GM18526 (cell line): ENCODE results near the gene DKK1.

Experiments
- POLR2A ChIP-seq: IDR thresholded peaks from 3 replicates; pipeline ENCODE4 v1.6.1; 2011; ENCODE audit not compliant: insufficient read length; ENCODE audit errors: extremely low read depth

Gene DKK1

DNA sequence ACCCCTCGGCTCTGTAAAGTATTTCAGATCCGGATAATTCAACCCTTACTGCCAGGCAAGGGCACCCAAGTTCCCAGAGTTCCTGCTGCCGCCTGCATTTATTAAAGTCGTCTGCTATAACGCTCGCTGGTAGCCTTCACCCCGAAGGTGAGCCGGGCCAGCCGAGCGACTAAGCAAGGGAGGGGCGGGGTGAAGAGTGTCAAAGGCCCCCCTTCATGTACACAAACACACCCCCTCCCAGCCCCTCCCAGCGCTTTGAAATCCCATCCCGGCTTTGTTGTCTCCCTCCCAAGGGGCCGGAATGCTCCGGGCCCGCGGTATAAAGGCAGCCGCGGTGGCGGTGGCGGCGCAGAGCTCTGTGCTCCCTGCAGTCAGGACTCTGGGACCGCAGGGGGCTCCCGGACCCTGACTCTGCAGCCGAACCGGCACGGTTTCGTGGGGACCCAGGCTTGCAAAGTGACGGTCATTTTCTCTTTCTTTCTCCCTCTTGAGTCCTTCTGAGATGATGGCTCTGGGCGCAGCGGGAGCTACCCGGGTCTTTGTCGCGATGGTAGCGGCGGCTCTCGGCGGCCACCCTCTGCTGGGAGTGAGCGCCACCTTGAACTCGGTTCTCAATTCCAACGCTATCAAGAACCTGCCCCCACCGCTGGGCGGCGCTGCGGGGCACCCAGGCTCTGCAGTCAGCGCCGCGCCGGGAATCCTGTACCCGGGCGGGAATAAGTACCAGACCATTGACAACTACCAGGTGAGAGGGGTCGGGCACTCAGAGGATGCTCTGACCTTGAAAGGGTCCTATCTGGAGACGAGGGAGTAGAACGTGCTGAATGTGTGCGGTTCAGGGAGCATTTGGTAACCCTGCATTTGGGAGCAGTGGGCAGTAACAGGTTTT, at the start of gene DKK1:
Gene DKK1, plus strand, starts transcription at position 349 of the 889 bp plus-strand sequence. Its CDS starts 154 bp downstream, at position 503.
- no peak for TF ChIP-seq POLR2A

DNA sequence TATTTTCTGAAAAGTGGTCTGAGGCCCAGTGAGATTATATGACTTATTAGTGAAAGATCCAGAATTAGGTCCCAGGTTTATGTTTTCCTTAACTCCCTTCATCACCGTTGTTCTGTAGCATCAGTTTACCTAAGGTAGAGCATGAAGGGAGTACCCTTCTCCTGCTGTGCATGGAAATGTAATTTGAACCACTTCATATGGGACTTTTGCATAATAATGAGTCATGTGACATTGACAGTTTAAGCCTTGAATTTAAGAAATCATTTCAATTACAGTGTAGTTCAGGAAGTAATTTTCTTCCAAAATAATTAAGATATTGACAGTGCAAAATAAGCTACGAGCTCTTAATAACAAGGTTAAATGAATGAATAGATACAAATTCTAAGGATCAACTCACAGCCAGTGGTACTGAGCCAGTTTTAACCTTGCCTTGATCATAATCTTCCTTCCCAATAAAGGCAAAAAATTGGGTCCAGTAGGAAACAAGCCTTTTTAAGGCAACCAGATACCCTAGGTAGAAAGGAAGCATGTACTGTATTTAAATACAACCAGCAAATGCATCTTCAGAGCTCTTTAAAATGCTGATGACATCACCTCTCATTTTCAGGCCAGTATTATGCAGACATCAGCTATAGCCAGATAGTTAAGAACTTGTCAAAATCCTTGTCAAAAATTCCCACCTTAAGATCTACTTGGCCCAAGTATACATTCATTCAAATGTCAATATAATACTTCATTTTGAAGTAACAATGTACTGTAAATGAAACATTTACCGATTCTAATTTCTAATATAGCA, 48.8 kb upstream of the DKK1 start:
- no peak for TF ChIP-seq POLR2A

- TF ChIP-seq POLR2A: no peak
Observed at GRCh38 chr10:52266858-52267257, 47.2 kb upstream of the DKK1 start.

DNA sequence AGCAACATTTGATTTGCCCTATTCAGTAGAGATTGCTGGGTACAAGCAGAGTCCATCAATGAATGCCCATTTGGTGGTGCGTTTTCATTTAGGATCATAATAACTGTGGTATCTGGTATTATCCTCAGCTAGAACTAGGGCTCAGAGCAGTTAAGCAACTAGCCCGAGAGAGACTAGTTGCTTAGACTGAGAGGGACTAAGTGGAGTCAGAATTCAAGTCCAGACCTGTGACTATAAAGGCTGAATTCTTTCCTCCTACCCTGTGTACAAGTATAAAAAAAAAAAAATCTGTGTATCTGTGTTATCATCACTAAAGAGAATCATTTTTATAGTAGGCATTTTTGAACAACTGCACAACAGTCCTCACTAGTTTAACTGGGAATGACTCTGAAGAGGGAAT, 45.3 kb upstream of the DKK1 start:
- TF ChIP-seq POLR2A: no peak

DNA sequence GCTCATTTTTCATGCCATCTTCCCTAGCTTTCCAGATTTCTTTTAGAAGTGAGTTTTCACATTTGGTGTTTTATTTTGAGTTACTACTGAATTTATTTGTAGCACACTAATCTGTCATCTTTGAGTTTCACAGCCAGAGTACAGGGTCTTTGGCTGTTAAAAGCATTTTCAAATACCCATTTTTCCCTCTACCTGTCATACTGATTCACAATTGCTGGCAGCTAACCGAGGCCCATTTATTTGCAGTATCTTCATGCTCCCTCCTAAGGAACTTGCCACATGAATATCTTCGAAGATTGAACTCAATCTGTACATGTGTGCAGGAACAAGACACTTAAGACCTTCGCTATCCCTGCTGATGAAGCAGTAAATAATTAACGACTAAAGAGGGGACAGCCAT, 44.8 kb upstream of the DKK1 start:
- no peak for TF ChIP-seq POLR2A

- no peak for TF ChIP-seq POLR2A
Observed at GRCh38 chr10:52276163-52276562, 37.9 kb upstream of the DKK1 start.

DNA sequence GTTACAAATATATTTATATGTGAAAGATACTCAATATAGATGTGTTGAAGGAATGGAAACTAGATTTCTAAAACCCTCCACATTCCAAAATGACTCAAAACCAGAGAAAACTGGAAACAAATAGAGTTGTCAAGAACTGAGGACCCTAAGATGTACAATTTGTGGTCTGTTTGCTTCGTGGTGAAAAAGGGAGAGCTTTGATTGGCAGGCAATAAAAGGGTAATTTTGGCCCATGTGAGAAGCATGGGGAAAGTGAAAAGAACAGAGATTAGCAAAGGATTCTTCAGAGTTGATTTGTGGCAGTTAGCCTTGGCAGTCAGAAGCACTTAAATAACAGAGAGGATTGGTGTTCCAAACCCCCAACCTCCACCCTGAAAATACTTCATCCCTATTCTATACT, 37.1 kb upstream of the DKK1 start:
- no peak for TF ChIP-seq POLR2A

GRCh38 chr10:52279546-52279945, 34.5 kb upstream of the DKK1 start:
- no peak for TF ChIP-seq POLR2A

- no peak for TF ChIP-seq POLR2A
Observed at GRCh38 chr10:52280051-52280450, 34.0 kb upstream of the DKK1 start.

DNA sequence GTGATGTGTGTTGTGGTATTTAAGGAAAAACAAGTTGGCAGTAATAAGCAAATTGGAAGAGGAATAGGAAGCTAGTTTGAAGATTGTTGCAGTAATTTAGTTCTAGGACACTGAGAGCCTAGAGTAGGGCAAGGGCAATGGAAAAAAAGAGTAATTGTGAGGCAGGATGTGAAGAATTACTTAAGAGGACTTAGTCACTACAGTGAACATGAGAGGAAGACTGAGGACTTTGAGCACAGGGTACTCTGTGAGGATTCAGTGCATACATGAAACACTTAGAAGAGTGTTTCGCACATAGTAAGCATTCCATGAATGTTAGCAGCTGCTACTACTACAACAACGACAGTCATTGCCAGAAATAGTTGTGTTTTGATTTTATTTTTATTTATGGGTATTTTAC, 30.9 kb upstream of the DKK1 start:
- TF ChIP-seq POLR2A: no peak

DNA sequence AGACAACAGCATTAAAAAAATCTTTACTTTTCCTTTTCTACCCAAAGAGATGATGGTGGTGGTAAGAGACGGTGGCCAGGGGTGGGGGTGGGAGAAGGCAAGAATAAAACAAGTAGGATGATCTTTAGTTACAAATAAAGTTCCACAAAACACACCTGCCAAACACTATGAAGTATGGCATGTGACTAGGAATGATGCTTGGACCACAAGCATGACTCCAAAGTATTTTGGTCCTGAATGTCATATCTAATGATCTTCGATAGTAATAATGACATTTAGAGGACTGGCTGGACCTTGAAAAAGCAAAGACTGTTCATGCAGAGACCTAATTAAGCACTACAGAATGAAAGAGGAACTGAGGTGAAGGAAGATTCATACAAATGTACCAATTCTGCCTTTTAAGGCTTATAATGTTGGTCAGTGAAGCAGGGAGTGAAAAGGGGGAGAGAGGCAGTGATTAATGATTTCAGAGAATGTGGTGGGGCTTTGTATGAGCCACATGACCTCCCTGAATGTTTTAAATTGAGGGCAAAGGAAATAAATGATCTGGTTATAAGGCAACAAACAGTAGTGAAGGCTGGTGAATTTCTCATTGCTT, 29.6 kb upstream of the DKK1 start:
- no peak for TF ChIP-seq POLR2A

- TF ChIP-seq POLR2A: no peak
Observed at GRCh38 chr10:52287866-52288265, 26.2 kb upstream of the DKK1 start.

- TF ChIP-seq POLR2A: no peak
Observed at GRCh38 chr10:52297747-52298146, 16.3 kb upstream of the DKK1 start.

DNA sequence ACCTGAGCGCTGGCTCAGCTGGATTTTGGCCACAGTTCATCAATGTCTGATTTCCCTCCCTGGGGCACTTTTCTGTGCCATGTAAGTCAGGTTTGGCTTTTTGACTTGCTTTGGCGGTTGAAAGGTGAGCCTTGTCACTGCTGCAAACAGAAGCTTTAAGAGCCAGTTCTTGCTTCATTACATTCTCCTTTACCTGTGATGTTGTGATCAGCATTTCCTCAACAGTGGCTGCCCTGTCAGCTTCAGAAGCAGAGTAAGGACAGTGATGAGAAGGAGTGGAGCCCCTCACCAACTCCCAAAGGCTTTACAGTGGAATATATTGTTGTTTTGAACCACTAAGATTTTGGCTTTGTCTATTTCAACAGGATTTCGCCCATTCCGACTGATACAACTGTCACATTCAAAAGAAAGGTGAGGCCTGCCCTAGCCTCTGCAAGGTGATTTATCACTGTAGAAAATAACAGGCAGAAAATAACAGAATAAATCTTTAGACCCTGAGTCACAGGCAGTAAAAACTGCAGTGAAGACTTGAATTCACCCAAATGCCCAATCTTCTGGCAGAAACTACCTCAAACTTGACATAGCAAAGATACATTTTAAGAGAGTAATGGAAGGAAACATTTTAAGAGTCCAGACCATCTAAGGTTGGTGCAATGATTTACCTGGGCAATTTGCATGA, 13.3 kb upstream of the DKK1 start:
- no peak for TF ChIP-seq POLR2A
